GM21515 (cell line): Measurements from ENCODE around the gene OPN1LW.
A peak's percentile ranks its signal among the peaks of the same experiment; 100 is the strongest.
"Not testable (repeated sequence)": the region's sequence is repeated elsewhere in the genome, so short reads cannot be mapped to it uniquely, and the experiment has no call there.

Source experiments
- ATAC-seq: cut with Tn5 transposase; IDR thresholded peaks from one replicate; pipeline ENCODE4 v1.9.1; 2021; ENCODE audit not compliant: unreplicated experiment

OPN1LW gene

GRCh38 chrX:154132366-154132765, 11.7 kb upstream of the OPN1LW start:
- no peak for ATAC-seq

DNA sequence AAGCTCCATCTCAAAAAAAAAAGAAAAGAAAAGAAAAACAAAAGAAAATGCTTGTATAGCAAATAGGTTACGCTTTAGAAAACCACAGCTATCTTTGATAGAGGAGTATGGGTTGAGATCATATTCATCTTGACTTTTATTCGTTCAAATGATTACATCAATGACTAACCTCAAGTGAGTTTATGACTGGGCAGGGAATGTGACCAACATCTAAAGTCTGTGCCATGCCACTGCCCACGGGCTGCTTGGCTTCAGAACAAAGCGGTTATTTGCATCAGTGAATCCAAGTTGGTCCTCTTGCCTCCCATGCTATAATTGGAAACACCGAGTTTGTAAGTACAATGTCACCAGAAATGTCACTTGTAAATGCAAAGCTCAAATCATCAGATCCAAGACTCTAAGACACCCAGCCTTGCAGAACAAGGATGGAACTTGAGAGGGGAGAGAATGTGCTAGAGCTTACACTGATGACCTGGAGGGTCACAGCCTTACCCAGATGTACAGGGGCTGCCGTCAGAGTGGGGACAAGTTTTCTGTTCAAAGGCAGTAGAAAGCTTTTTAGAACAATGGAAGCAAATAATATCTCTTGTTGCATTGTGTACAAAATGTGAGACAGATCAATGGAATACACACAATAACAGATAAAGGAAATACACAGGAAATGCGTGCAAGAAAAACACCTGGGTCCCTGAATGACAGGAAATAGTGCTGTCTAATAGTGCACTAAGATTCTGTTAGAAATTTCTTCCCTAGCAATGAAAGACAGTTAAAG, 8.4 kb upstream of the OPN1LW start:
- no peak for ATAC-seq

GRCh38 chrX:154136627-154137161, 7.3 kb upstream of the OPN1LW start:
- ATAC-seq: no peak

DNA sequence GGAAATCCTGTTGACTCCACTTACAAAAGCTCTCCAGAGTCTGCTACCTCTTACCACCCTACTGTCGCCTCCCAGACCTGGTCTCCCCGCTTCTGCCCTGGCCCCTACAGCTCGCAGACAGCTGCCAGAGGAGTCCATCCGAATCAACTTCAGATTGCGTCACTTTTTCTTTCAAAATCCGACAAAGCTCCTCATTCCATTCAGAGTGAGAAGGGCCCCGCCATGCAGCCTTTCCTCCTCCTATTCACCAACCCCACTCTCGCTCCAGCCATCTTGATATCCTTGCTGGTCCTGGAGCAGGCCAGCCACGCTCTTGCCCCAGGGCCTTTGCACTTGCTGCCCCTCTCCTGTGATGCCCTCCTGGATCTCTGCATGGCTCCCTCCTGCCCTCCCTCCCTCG, 5.2 kb upstream of the OPN1LW start:
- no peak for ATAC-seq

GRCh38 chrX:154140206-154140605, 3.8 kb upstream of the OPN1LW start:
- ATAC-seq: no peak

GRCh38 chrX:154140742-154141141, 3.3 kb upstream of the OPN1LW start:
- no peak for ATAC-seq

- ATAC-seq: no peak
These were observed 1.7 kb upstream of the OPN1LW start for GRCh38 chrX:154142386-154142785.

DNA sequence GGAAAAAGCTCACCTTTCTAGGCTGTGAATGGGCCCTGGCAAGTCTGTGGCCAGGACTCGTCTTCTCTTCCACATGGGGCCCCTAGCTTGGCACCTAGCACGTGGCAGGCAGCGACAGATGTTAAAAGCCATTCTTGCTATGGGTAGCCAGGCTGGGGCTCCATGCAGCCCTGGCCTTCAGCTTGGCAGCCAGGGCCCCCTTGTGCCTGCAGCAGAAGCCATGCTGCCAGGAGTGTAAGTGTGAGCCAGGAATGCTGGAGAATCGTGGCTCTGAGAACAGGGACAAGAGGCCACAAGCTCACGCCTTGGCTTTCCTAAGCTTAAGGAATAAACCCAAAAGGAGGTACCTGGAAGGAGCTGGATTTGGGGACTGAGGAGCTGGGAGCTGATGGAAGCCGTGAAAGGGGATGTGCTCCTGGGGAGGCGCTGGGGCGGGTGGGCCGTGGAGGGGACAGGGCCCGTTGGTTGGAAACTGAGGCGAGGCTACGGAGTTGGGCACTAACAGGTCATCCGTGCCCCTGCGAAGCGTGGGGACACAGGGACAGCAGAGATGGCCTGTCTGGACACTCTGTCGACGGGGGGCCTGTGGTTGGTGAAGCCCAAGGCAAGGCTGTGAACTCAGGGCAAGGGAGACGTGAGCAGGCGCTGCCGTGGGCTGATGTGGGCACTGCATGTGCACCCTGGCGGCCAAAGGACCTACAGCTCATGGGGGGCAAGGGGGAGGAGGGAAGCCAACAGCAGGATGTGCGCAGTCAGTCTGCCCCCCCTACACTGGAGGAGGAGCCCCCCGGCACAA, 895 bp upstream of the OPN1LW start:
- ATAC-seq: no peak

DNA sequence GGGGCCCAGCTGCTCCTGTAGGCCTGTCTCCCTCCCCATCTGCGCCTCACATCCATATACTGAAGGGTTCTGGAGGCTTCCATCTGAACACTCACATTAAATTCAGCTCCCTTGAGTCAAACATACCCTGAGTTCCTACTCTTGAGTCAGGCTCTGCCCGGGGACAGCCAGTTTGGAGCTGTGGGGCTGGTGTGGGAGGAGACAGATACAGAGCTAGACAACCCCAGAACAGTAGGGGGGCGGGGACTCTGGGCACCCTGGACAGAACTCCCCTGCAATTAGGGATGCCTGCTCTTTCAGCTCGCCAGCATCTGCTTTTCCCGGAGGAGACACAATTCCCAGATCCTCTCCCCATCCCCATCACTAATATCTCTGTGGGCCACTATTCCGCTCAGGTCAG, 7.0 kb downstream of the OPN1LW start:
- ATAC-seq: not testable (repeated sequence)

- not testable (repeated sequence) for ATAC-seq
These were observed 12.2 kb downstream of the OPN1LW start for GRCh38 chrX:154156221-154156620.

GRCh38 chrX:154157207-154157606, 13.2 kb downstream of the OPN1LW start:
- ATAC-seq: not testable (repeated sequence)

GRCh38 chrX:154159345-154159744, 15.3 kb downstream of the OPN1LW start:
- ATAC-seq: not testable (repeated sequence)

DNA sequence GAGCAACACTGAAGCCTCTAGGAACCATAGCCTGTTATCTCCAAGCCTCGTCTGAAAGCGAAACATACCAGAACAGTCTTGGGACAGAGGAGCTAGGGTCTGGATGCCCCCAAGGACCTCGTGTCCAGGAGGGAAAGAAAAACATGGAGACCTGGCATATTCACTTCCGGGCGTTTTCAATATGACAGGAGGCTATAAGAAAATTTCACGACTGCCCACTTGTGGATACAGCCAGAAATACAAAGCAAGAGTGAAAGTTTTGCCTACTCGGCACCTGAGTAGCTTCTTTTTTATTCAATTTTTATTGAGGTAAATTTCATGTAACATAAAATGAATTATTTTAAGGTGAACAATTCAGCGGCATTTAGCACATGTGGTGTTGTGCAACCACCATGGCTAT, 20.9 kb downstream of the OPN1LW start:
- ATAC-seq: not testable (repeated sequence)

DNA sequence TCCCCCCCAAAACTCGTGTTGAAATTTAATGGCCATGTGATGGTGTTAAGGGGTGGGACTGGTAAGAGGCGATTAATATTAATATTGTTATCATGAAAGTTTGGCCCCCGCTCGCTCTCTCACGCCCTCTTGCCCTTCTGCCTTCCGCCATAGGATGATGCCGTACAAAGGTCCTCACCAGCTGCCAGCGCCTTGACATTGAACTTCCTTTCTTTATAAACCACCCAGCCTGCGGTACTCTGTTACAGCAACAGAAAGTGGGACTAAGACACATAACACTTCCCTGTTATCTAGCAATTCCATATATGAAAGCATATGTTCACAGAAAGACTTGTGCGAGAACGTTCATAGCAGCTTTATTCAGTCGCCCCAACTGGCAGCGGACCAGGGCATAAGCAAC, 24.3 kb downstream of the OPN1LW start:
- ATAC-seq: not testable (repeated sequence)

- peak; percentile 94 for ATAC-seq
These were observed 28.5 kb downstream of the OPN1LW start for GRCh38 chrX:154172535-154172943.

DNA sequence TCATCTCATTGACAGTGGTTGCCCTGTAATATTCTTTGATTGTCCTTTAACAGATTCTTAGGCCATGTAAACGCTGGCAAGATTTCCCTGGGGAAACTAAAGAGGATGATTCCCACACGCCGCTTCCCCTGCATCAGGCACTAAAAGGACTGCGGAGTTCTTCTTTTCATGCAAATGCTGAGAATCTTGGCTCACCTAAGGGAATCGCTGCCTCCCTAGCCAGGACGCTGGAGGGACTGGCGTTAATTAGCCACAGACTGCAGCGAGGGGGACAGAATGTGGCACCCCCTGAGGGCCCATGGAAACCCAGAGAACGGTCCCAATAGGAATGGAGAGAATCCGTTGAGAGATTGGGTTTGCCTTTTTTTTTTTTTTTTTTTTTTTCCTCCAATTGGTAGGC, 30.3 kb downstream of the OPN1LW start:
- not testable (repeated sequence) for ATAC-seq

GRCh38 chrX:154182296-154182695, 38.3 kb downstream of the OPN1LW start, which contains the start of gene OPN1MW:
Gene OPN1MW (plus strand): TSS chrX:154182596. CDS start chrX:154182678, 82 bp downstream.
- ATAC-seq: not testable (repeated sequence)

- ATAC-seq: not testable (repeated sequence)
These were observed 39.8 kb downstream of the OPN1LW start for GRCh38 chrX:154183794-154184193.

DNA sequence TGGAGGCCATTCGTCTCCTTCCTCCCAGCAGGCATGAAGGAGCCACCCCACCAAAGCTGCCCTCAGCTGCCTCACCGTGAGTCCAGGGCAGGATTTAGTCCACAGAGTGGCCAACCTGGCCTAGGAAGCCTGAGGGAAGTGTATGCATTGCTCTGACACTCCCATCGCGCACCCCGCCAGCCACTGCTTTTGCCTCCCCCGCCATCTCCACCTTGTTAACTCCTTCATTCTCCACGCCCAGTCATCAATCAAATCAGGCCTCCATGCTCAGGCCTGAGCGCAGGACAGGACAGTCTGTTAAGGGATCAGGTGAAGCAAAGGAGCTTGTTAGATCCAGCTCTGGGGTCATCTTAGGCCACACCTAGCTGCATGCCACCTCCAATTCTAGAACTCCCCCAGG, 48.8 kb downstream of the OPN1LW start:
- ATAC-seq: not testable (repeated sequence)

GRCh38 chrX:154194316-154194715, 50.3 kb downstream of the OPN1LW start:
- not testable (repeated sequence) for ATAC-seq

GRCh38 chrX:154196466-154196865, 52.4 kb downstream of the OPN1LW start:
- not testable (repeated sequence) for ATAC-seq
